Measurements from ENCODE around the gene CD8B.

Gene CD8B

DNA sequence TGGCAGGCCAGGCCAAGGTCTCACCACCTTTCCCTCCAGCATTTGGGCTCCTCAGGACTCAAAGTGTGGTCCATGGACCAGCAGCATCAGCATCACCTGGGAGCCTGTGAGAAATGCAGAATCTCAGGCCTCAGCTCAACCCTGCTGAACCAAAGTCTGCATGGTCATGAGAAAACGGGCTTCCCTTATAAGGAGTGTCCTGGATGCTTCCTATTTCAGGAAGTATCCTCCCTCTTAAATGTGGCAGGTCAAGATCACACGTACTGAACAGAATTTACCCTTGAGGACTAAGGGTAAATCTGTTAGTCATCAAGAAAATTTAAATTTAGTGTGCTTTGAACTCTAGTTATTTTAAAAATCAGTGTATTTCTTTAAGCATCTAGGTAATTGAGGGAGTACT is 82.7 kb downstream of the CD8B start:
- H3K4me3 ChIP-seq (replicated peaks; ENCODE audit: insufficient read depth, low read length) = no peak overlapping the region
- no peak for DNase-seq (ENCODE audit: low read depth in 1 of 2, low spot score in 1 of 2)
- H3K27me3 ChIP-seq (ENCODE audit: insufficient read depth, poor library complexity, severe bottlenecking) = no peaks in the 10 kb centered on the region
- H3K27ac ChIP-seq (replicated peaks) = no peak overlapping the region
- TF ChIP-seq, protein P1, sequence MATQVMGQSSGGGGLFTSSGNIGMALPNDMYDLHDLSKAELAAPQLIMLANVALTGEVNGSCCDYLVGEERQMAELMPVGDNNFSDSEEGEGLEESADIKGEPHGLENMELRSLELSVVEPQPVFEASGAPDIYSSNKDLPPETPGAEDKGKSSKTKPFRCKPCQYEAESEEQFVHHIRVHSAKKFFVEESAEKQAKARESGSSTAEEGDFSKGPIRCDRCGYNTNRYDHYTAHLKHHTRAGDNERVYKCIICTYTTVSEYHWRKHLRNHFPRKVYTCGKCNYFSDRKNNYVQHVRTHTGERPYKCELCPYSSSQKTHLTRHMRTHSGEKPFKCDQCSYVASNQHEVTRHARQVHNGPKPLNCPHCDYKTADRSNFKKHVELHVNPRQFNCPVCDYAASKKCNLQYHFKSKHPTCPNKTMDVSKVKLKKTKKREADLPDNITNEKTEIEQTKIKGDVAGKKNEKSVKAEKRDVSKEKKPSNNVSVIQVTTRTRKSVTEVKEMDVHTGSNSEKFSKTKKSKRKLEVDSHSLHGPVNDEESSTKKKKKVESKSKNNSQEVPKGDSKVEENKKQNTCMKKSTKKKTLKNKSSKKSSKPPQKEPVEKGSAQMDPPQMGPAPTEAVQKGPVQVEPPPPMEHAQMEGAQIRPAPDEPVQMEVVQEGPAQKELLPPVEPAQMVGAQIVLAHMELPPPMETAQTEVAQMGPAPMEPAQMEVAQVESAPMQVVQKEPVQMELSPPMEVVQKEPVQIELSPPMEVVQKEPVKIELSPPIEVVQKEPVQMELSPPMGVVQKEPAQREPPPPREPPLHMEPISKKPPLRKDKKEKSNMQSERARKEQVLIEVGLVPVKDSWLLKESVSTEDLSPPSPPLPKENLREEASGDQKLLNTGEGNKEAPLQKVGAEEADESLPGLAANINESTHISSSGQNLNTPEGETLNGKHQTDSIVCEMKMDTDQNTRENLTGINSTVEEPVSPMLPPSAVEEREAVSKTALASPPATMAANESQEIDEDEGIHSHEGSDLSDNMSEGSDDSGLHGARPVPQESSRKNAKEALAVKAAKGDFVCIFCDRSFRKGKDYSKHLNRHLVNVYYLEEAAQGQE (IDR thresholded peaks at IDR 0.05; ENCODE audit: insufficient replicate concordance, low read depth) = no peak
- TF ChIP-seq SPI1 (IDR thresholded peaks at IDR 0.05; ENCODE audit: borderline replicate concordance, low read depth) (no peak), GABPA (IDR thresholded peaks at IDR 0.05; ENCODE audit: low read depth) (no peak), POLR2AphosphoS5 (IDR thresholded peaks at IDR 0.05; ENCODE audit: low read depth) (no peak)
- TF ChIP-seq, protein P2, sequence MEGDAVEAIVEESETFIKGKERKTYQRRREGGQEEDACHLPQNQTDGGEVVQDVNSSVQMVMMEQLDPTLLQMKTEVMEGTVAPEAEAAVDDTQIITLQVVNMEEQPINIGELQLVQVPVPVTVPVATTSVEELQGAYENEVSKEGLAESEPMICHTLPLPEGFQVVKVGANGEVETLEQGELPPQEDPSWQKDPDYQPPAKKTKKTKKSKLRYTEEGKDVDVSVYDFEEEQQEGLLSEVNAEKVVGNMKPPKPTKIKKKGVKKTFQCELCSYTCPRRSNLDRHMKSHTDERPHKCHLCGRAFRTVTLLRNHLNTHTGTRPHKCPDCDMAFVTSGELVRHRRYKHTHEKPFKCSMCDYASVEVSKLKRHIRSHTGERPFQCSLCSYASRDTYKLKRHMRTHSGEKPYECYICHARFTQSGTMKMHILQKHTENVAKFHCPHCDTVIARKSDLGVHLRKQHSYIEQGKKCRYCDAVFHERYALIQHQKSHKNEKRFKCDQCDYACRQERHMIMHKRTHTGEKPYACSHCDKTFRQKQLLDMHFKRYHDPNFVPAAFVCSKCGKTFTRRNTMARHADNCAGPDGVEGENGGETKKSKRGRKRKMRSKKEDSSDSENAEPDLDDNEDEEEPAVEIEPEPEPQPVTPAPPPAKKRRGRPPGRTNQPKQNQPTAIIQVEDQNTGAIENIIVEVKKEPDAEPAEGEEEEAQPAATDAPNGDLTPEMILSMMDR (IDR thresholded peaks at IDR 0.05; ENCODE audit: insufficient read depth, low read length) = no peak

GRCh38 chr2:86776532-86776931 is 85.2 kb downstream of the CD8B start:
- no peak for DNase-seq (ENCODE audit: low read depth in 1 of 2, low spot score in 1 of 2)
- H3K27ac ChIP-seq (replicated peaks) = no peak overlapping the region

GRCh38 chr2:86775338-86775737 is 86.3 kb downstream of the CD8B start:
- Histone ChIP-seq H3K4me3 (replicated peaks; ENCODE audit: insufficient read depth, low read length) (no peak overlapping the region), H3K27me3 (ENCODE audit: insufficient read depth, poor library complexity, severe bottlenecking) (no peaks in the 10 kb centered on the region), H3K27ac (replicated peaks) (no peak overlapping the region)
- DNase-seq (ENCODE audit: low read depth in 1 of 2, low spot score in 1 of 2) = no peak
- TF ChIP-seq, protein P2 (IDR thresholded peaks at IDR 0.05; ENCODE audit: insufficient read depth, low read length) = no peak
- TF ChIP-seq POLR2AphosphoS5 (IDR thresholded peaks at IDR 0.05; ENCODE audit: low read depth) = no peak
- TF ChIP-seq GABPA (IDR thresholded peaks at IDR 0.05; ENCODE audit: low read depth) = no peak
- TF ChIP-seq, protein P1 (IDR thresholded peaks at IDR 0.05; ENCODE audit: insufficient replicate concordance, low read depth) = no peak
- no peak for TF ChIP-seq SPI1 (IDR thresholded peaks at IDR 0.05; ENCODE audit: borderline replicate concordance, low read depth)

More at GRCh38 chr2:86776532-86776931, 85.2 kb downstream of the CD8B start:
- Histone ChIP-seq H3K4me3 (replicated peaks; ENCODE audit: insufficient read depth, low read length) (no peak overlapping the region), H3K27me3 (ENCODE audit: insufficient read depth, poor library complexity, severe bottlenecking) (no peaks in the 10 kb centered on the region)
- no peak for TF ChIP-seq GABPA (IDR thresholded peaks at IDR 0.05; ENCODE audit: low read depth)

DNA sequence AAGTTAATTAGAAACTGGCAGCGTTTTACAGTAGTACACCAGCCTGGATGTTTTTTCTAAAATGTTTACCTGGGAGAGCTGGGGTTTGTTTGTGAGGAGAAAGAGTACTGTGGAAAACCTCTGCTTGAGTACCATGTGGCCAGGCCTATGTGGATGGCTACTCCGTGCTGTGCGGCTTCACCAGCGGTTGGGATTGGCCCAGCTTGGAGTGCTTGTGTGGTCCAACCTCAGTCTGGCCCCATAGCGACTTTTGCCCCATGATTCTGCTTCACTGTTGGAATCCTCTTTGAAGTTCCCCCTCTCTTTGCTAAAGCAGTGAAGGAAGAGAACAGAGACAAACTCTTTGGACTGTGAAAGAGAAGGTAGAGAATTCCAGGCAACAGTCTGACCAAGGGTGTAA is 86.8 kb downstream of the CD8B start:
- no peak for TF ChIP-seq GABPA (IDR thresholded peaks at IDR 0.05; ENCODE audit: low read depth)
- no peak for TF ChIP-seq SPI1 (IDR thresholded peaks at IDR 0.05; ENCODE audit: borderline replicate concordance, low read depth)
- TF ChIP-seq, protein P2 (IDR thresholded peaks at IDR 0.05; ENCODE audit: insufficient read depth, low read length) = no peak
- TF ChIP-seq, protein P1 (IDR thresholded peaks at IDR 0.05; ENCODE audit: insufficient replicate concordance, low read depth) = no peak
- no peak for TF ChIP-seq POLR2AphosphoS5 (IDR thresholded peaks at IDR 0.05; ENCODE audit: low read depth)
- no peaks in the 10 kb centered on the region for H3K27me3 ChIP-seq (ENCODE audit: insufficient read depth, poor library complexity, severe bottlenecking)
- DNase-seq (ENCODE audit: low read depth in 1 of 2, low spot score in 1 of 2) = no peak
- H3K27ac ChIP-seq (replicated peaks) = no peak overlapping the region
- no peak overlapping the region for H3K4me3 ChIP-seq (replicated peaks; ENCODE audit: insufficient read depth, low read length)
